ENCODE data around the gene IPPK. TPM values are rescaled to one million over a fixed set of nuclear protein-coding genes. Genes with fewer than 3 reads are reported as not detected.

Gene IPPK
- total and polyA plus RNA-seq, 2 experiments from 2014 or later: 10.7 to 17.8 TPM

DNA sequence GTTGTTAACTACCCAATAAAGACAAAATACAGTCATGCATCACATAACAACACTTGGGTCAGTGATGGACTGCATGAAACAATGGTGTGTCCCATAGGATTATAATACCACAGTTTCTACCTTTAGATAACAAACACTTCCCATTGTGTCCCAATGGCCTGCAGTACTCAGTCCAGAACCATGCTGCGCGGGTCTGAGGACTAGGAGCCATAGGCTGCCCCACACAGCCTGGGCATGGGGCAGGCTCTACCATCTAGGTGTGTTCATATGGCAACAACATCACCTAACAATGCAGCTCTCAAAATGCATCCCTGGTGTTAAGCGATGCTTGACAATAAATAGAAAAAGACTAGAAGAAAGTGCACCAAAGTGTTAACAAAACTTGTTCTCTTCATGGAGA lies 6.8 kb downstream of the IPPK start:
- H3K9me3 ChIP-seq (ENCODE audit: low read depth): no peaks in the 10 kb centered on the region
- no peaks in the 10 kb centered on the region for H4K20me1 ChIP-seq (ENCODE audit: insufficient read depth)
- H3F3A ChIP-seq (ENCODE audit: insufficient read depth): peaks cover 15% of the 10 kb centered on the region; the same call in 1 of the 2 replicates
- H3K36me3 ChIP-seq (ENCODE audit: low read depth): peaks cover 4% of the 10 kb centered on the region; the same call in 1 of the 2 replicates
- no peaks in the 10 kb centered on the region for H3K9me2 ChIP-seq (ENCODE audit: insufficient read depth)
- in situ Hi-C loops (cut with MboI): no loop called here
- H3K4me3 ChIP-seq: no peak overlapping the region
- H3K27me3 ChIP-seq (replicated peaks; ENCODE audit: insufficient read depth): no peaks in the 10 kb centered on the region
- peaks cover 100% of the 10 kb centered on the region for H3K79me2 ChIP-seq (ENCODE audit: insufficient read depth)
- no peak overlapping the region for H2AFZ ChIP-seq
- H3K9ac ChIP-seq: no peak overlapping the region
- WGBS, 2 experiments (ENCODE audit: low coverage in 1 of 2, low lambda C conversion rate in 2 of 2, missing lambda C conversion rate in 2 of 2): 97 to 99% methylated on average over 3 of the region's 3 CpGs
- no peak for DNase-seq
- TF ChIP-seq EZH2phosphoT487 (IDR thresholded peaks at IDR 0.05; ENCODE audit: insufficient read depth, low read depth) (no peak), EZH2 (IDR thresholded peaks at IDR 0.05; ENCODE audit: insufficient read depth, poor library complexity, severe bottlenecking) (no peak)
- H3K27ac ChIP-seq: no peak overlapping the region
- H3K4me1 ChIP-seq (ENCODE audit: insufficient read depth): peaks cover 29% of the 10 kb centered on the region
- no peak overlapping the region for H3K4me2 ChIP-seq (ENCODE audit: unreplicated experiment)

DNA sequence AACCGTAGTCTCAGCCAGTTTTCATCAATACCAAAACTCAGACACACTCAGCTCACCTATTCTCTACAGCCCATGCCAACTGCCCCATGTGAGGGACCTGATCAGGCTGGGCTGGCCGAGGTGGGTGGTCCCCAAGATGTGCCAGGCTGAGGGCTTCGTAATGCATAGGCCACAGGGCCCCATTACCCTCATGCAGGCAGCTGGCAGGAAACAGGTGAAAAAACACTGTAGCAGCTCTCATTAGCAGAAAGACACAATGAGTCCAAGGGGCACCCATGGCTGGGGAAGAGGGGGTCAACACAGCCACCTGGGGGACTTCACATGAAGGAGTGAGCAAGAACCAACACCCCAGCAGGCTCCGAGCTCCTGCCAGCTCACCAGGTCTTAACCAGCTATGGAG lies 8.2 kb downstream of the IPPK start:
- TF ChIP-seq EZH2phosphoT487 (IDR thresholded peaks at IDR 0.05; ENCODE audit: insufficient read depth, low read depth) (no peak), EZH2 (IDR thresholded peaks at IDR 0.05; ENCODE audit: insufficient read depth, poor library complexity, severe bottlenecking) (no peak)
- H3K9me2 ChIP-seq (ENCODE audit: insufficient read depth): no peaks in the 10 kb centered on the region
- 79 to 81% methylated on average over 4 of the region's 4 CpGs for WGBS, 2 experiments (ENCODE audit: low coverage in 1 of 2, low lambda C conversion rate in 2 of 2, missing lambda C conversion rate in 2 of 2)

DNA sequence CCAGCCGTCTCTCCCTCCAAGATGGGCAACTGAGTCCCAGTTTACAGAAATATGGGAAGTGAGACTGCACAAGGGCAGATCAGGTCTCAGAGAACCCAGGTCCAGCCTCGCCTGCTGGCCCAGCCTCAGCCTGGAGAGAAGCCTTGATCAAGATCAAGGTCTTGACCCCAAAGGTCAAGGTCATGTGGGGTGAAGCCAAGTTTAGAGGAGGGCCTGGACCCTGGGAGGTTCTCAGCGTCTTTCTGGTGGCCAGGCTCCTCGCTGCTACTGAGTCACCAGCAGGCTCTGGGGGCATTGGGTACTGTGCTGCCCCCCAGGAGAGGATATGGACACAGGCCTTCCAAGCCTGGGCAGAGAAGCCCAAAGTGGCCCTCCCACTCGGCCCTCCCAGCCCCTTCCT lies 8.8 kb downstream of the IPPK start:
- Histone ChIP-seq H3K9me3 (ENCODE audit: low read depth) (no peaks in the 10 kb centered on the region), H3K4me1 (ENCODE audit: insufficient read depth) (peaks cover 22% of the 10 kb centered on the region), H2AFZ (no peak overlapping the region), H3K4me3 (no peak overlapping the region), H3F3A (ENCODE audit: insufficient read depth) (peaks cover 15% of the 10 kb centered on the region; the same call in 1 of the 2 replicates), H3K9ac (no peak overlapping the region), H3K9me2 (ENCODE audit: insufficient read depth) (no peaks in the 10 kb centered on the region), H4K20me1 (ENCODE audit: insufficient read depth) (no peaks in the 10 kb centered on the region), H3K36me3 (ENCODE audit: low read depth) (peaks cover 4% of the 10 kb centered on the region; the same call in 1 of the 2 replicates), H3K79me2 (ENCODE audit: insufficient read depth) (peaks cover 99% of the 10 kb centered on the region), H3K27me3 (replicated peaks; ENCODE audit: insufficient read depth) (no peaks in the 10 kb centered on the region), H3K27ac (no peak overlapping the region), H3K4me2 (ENCODE audit: unreplicated experiment) (no peak overlapping the region)
- in situ Hi-C loops (cut with MboI): no loop called here
- no peak for TF ChIP-seq EZH2 (IDR thresholded peaks at IDR 0.05; ENCODE audit: insufficient read depth, poor library complexity, severe bottlenecking)
- no peak for TF ChIP-seq EZH2phosphoT487 (IDR thresholded peaks at IDR 0.05; ENCODE audit: insufficient read depth, low read depth)
- no peak for DNase-seq
- 90 to 92% methylated on average over 5 of the region's 5 CpGs for WGBS, 2 experiments (ENCODE audit: low coverage in 1 of 2, low lambda C conversion rate in 2 of 2, missing lambda C conversion rate in 2 of 2)

More for the DNA sequence above, 8.2 kb downstream of the IPPK start:
- no peak for DNase-seq
- H3F3A ChIP-seq (ENCODE audit: insufficient read depth): peaks cover 15% of the 10 kb centered on the region; the same call in 1 of the 2 replicates
- H3K27ac ChIP-seq: no peak overlapping the region
- peaks cover 23% of the 10 kb centered on the region for H3K4me1 ChIP-seq (ENCODE audit: insufficient read depth)
- no peak overlapping the region for H3K9ac ChIP-seq
- H2AFZ ChIP-seq: no peak overlapping the region
- no peak overlapping the region for H3K4me3 ChIP-seq
- H3K27me3 ChIP-seq (replicated peaks; ENCODE audit: insufficient read depth): no peaks in the 10 kb centered on the region
- in situ Hi-C loops (cut with MboI): no loop called here
- no peak overlapping the region for H3K4me2 ChIP-seq (ENCODE audit: unreplicated experiment)
- H3K79me2 ChIP-seq (ENCODE audit: insufficient read depth): peaks cover 99% of the 10 kb centered on the region
- H4K20me1 ChIP-seq (ENCODE audit: insufficient read depth): no peaks in the 10 kb centered on the region
- no peaks in the 10 kb centered on the region for H3K9me3 ChIP-seq (ENCODE audit: low read depth)
- peaks cover 4% of the 10 kb centered on the region; the same call in 1 of the 2 replicates for H3K36me3 ChIP-seq (ENCODE audit: low read depth)

DNA sequence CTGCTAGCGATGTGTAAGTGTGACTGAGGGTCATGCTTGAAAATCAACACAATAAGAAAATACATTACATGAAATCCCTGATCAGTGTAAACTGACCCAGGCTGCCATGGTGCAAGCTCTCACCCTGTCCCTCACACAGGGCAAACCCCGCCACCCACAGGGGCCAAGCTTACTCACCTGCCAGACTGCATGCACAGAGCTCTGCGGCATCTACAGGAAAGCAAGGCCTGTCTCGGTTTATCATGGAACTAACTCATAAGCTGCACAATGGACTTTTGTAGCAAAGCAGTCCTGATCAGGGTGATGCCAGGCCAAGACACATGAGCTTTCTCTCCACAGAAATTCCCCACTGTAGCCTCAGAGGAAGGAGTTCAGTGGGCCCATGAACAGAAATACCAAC lies 9.7 kb downstream of the IPPK start:
- Histone ChIP-seq H3F3A (ENCODE audit: insufficient read depth) (peaks cover 9% of the 10 kb centered on the region; the same call in 1 of the 2 replicates), H3K27me3 (replicated peaks; ENCODE audit: insufficient read depth) (no peaks in the 10 kb centered on the region), H3K4me1 (ENCODE audit: insufficient read depth) (peaks cover 17% of the 10 kb centered on the region), H3K9me3 (ENCODE audit: low read depth) (no peaks in the 10 kb centered on the region), H3K9ac (no peak overlapping the region), H3K4me3 (no peak overlapping the region), H2AFZ (no peak overlapping the region), H3K27ac (no peak overlapping the region), H4K20me1 (ENCODE audit: insufficient read depth) (no peaks in the 10 kb centered on the region), H3K9me2 (ENCODE audit: insufficient read depth) (no peaks in the 10 kb centered on the region), H3K4me2 (ENCODE audit: unreplicated experiment) (no peak overlapping the region), H3K79me2 (ENCODE audit: insufficient read depth) (peaks cover 99% of the 10 kb centered on the region), H3K36me3 (ENCODE audit: low read depth) (no peaks in the 10 kb centered on the region; the same call in 1 of the 2 replicates)
- TF ChIP-seq EZH2 (IDR thresholded peaks at IDR 0.05; ENCODE audit: insufficient read depth, poor library complexity, severe bottlenecking): no peak
- no peak for TF ChIP-seq EZH2phosphoT487 (IDR thresholded peaks at IDR 0.05; ENCODE audit: insufficient read depth, low read depth)
- in situ Hi-C loops (cut with MboI): no loop called here
- 82 to 85% methylated on average over 4 of the region's 4 CpGs for WGBS, 2 experiments (ENCODE audit: low coverage in 1 of 2, low lambda C conversion rate in 2 of 2, missing lambda C conversion rate in 2 of 2)
- DNase-seq: no peak

Measured in GM23248 (cell line).